Neural crest cell (in vitro differentiated cells): ENCODE data around the gene LRRC37A3. TPM values are rescaled to one million over a fixed set of nuclear protein-coding genes. Genes with fewer than 3 reads are reported as not detected.
"Not testable (repeated sequence)": the region's sequence is repeated elsewhere in the genome, so short reads cannot be mapped to it uniquely, and the experiment has no call there.

Source experiments
- DNase-seq: peaks from one replicate; pipeline ENCODE4 v3.0.0; 2021; ENCODE audit warnings: low read depth, mixed read lengths, low spot score
- H3K27ac Mint-ChIP-seq: one replicate; pipeline ENCODE4 v1.8.0; 2021; ENCODE audit warnings: mild to moderate bottlenecking, mixed read lengths; ENCODE audit not compliant: unreplicated experiment
- H3K27me3 Mint-ChIP-seq: 2 replicates; pipeline ENCODE4 v1.8.0; 2021; ENCODE audit warnings: low read depth, mild to moderate bottlenecking, mixed read lengths
- H3K36me3 Mint-ChIP-seq: 2 replicates; pipeline ENCODE4 v1.8.0; 2021; ENCODE audit warnings: low read depth, mild to moderate bottlenecking, mixed read lengths
- H3K4me1 Mint-ChIP-seq: 2 replicates; pipeline ENCODE4 v1.8.0; 2021; ENCODE audit warnings: mixed read lengths
- H3K4me3 Mint-ChIP-seq: one replicate; pipeline ENCODE4 v1.8.0; 2021; ENCODE audit warnings: mild to moderate bottlenecking, mixed read lengths
- H3K9me3 Mint-ChIP-seq: 2 replicates; pipeline ENCODE4 v1.8.0; 2021; ENCODE audit warnings: mixed read lengths
- total RNA-seq: library from RNA; stranded (reverse); gene quantifications from 2 replicates; pipeline ENCODE4 v1.2.1, GENCODE V29; 2021

The LRRC37A3 gene
- total RNA-seq, 1 donor from 2014 or later = 22.8 TPM

GRCh38 chr17:64834060-64834459, 85.2 kb downstream of the LRRC37A3 start:
- Mint-ChIP-seq H3K4me3 (peak overlapping the region; percentile 31), H3K4me1 (peaks cover 14% of the 10 kb centered on the region)
- not testable (repeated sequence) for H3K9me3 Mint-ChIP-seq, H3K36me3 Mint-ChIP-seq, H3K27me3 Mint-ChIP-seq, DNase-seq, H3K27ac Mint-ChIP-seq

DNA sequence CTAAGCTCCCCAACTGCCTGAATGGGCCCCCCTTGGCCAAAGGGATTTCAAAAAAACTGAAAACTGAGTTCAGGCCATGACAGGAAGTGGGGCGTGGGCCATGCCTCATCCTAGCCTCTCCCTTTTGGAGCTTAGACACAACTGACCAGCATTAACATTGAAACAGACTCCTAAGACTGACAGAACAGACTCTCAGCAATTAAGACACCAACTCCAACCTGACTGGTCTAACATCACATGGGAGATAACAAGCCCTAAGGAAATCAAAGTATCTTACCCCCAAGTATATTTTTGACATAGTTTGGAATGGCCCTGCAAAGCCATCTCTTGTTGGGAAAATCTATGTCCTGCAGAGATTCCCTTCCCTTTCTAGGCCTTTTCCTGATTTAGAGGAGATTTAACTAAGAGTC, 88.6 kb downstream of the LRRC37A3 start:
- H3K27ac Mint-ChIP-seq, H3K9me3 Mint-ChIP-seq, DNase-seq, H3K36me3 Mint-ChIP-seq, H3K4me1 Mint-ChIP-seq, H3K27me3 Mint-ChIP-seq: not testable (repeated sequence)
- peak overlapping the region; percentile 35 for H3K4me3 Mint-ChIP-seq

- H3K4me3 Mint-ChIP-seq, H3K36me3 Mint-ChIP-seq: not testable (repeated sequence)
Observed at GRCh38 chr17:64829824-64830630, 89.3 kb downstream of the LRRC37A3 start.

DNA sequence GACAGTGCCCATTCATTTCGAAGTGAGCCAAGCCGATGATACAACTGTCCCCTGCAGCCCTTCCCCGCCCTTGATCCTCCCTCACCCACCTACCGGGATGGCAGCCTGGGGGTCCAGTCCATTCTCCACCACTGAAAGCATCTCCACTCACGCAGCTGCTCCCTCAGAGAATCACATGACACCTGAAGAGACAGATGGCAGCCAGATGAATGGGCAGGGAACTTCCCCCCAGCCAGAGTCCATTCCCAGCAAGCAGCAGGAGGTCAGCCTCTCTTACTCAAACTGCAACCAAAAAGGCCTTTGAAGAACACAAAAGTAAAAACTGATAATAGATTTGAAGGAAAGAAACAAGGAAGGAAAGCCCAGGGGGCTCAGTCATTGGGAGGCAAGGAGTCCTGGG, 90.2 kb downstream of the LRRC37A3 start:
- peak overlapping the region; percentile 42 for H3K4me3 Mint-ChIP-seq
- peak overlapping the region; percentile 3 for H3K27ac Mint-ChIP-seq
- not testable (repeated sequence) for H3K9me3 Mint-ChIP-seq, H3K4me1 Mint-ChIP-seq, H3K36me3 Mint-ChIP-seq, H3K27me3 Mint-ChIP-seq, DNase-seq

More at GRCh38 chr17:64829824-64830630, 89.3 kb downstream of the LRRC37A3 start:
- not testable (repeated sequence) for H3K27ac Mint-ChIP-seq, H3K4me1 Mint-ChIP-seq, H3K9me3 Mint-ChIP-seq, H3K27me3 Mint-ChIP-seq, DNase-seq

- H3K4me1 Mint-ChIP-seq, H3K9me3 Mint-ChIP-seq, H3K27me3 Mint-ChIP-seq, H3K27ac Mint-ChIP-seq, H3K36me3 Mint-ChIP-seq, DNase-seq, H3K4me3 Mint-ChIP-seq: not testable (repeated sequence)
Observed at GRCh38 chr17:64818904-64819303, 100.4 kb downstream of the LRRC37A3 start.

GRCh38 chr17:64815833-64816198, 103.5 kb downstream of the LRRC37A3 start:
- H3K4me1 Mint-ChIP-seq, DNase-seq, H3K27ac Mint-ChIP-seq, H3K27me3 Mint-ChIP-seq, H3K9me3 Mint-ChIP-seq, H3K36me3 Mint-ChIP-seq, H3K4me3 Mint-ChIP-seq: not testable (repeated sequence)

- H3K36me3 Mint-ChIP-seq, H3K9me3 Mint-ChIP-seq, H3K27ac Mint-ChIP-seq, H3K27me3 Mint-ChIP-seq, H3K4me1 Mint-ChIP-seq, H3K4me3 Mint-ChIP-seq, DNase-seq: not testable (repeated sequence)
Observed at GRCh38 chr17:64814993-64815832, 104.1 kb downstream of the LRRC37A3 start.

- not testable (repeated sequence) for H3K27me3 Mint-ChIP-seq, DNase-seq, H3K36me3 Mint-ChIP-seq, H3K4me3 Mint-ChIP-seq, H3K9me3 Mint-ChIP-seq, H3K4me1 Mint-ChIP-seq
- peak overlapping the region; percentile 19 for H3K27ac Mint-ChIP-seq
Observed at GRCh38 chr17:64808178-64808977, 110.9 kb downstream of the LRRC37A3 start.

Other genes starting within 250 kb of the LRRC37A3 start
- 48.1 and 49.9 TPM in 2 replicates for gene GNA13, start 137.3 kb upstream of the LRRC37A3 start, total RNA-seq
- 2.5 and 2.8 TPM in 2 replicates for gene RGS9, start 217.9 kb upstream of the LRRC37A3 start, total RNA-seq